NCI-H524 (cell line): ENCODE data around the gene IL25.
"Not testable (repeated sequence)": the region's sequence is repeated elsewhere in the genome, so short reads cannot be mapped to it uniquely, and the experiment has no call there.

Source experiments
- DNase-seq, 2 experiments: peaks; one replicate each; lab custom pipeline; 2025; lab: John Stamatoyannopoulos, UW

IL25 gene

DNA sequence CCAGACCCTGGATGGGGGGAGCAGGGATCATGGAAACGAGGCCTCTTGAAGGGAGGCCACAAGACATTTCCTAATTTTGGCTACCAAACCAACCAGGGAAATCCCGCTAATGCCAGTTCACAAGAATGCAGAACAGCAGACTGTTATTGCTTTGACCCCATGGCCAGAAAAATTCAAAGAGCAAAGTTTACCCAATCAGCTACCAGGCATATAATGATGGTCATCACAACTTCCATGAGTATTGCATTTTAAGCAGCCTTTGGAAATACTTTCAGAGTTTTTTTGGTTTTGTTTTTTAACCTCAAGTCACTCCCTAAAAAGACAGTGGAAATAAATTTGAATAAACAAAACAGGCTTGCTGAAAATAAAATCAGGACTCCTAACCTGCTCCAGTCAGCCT, at the start of gene IL25:
IL25 (plus strand) TSS at position 301 of the 400 bp plus-strand sequence.
- no peak for DNase-seq

- no peak for DNase-seq
Measured at GRCh38 chr14:23323838-23324454, 48.7 kb upstream of the IL25 start.

DNA sequence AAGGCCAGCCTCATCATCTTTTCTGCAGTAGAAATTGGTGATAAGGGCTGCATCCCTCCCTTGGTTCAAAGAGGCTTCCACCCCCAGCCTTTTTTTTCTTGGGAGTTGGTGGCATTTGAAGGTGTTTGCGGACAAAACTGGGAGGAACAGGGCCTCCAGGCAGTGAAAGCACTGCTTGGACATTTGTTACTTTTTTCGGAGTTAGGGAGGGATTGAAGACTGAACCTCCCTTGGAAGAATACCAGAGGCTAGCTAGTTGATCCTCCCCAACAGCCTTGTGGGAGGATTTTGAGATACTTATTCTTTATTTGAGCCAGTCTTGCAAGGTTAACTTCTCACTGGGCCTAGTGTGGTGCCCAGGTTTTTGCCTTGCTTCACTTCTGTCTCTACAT, 48.2 kb upstream of the IL25 start:
- DNase-seq, result no peak

GRCh38 chr14:23324993-23325392, 47.6 kb upstream of the IL25 start:
- no peak for DNase-seq

- DNase-seq, result not testable (repeated sequence)
Measured at GRCh38 chr14:23325746-23326145, 46.9 kb upstream of the IL25 start.

DNA sequence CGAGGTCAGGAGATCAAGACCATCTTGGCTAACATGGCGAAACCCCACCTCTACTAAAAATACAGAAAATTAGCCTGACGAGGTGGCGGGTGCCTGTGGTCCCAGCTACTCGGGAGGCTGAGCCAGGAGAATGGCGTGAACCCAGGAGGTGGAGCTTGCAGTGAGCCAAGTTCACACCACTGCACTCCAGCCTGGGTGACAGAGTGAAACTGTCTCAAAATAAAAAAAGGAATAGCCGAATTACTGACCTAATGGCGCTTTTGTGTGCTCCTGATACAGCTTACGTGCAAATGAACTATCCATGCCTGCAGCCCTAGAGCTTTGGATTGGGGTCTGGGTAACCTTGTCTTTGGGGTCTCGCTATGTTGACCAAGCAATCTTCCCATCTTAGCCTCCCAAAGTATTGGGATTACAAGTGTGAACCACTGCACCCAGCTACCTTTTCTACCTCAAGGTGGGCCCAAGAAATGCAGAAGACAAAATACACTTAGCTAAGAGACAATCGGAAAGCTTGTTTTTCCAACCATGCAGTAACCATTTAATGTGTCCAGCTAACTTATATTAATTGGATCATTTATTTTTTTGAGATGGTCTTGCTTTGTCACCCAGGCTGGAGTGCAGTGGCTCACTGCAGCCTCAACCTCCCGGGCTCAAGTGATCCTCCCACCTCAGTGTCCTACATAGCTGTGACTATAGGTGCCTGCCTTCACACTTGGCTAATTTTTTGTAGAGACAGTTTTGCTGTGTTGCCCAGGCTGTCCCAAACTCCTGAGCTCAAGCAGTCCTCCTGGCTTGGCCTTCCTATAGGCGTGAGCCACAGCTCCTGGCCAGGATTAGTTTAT, 45.9 kb upstream of the IL25 start:
- no peak for DNase-seq

GRCh38 chr14:23327947-23328744, 44.5 kb upstream of the IL25 start:
- peak; percentile 70 to 88 for DNase-seq

- DNase-seq, result no peak
Measured at GRCh38 chr14:23335623-23336022, 37.0 kb upstream of the IL25 start.

- DNase-seq, result no peak
Measured at GRCh38 chr14:23339506-23340268, 32.9 kb upstream of the IL25 start.

DNA sequence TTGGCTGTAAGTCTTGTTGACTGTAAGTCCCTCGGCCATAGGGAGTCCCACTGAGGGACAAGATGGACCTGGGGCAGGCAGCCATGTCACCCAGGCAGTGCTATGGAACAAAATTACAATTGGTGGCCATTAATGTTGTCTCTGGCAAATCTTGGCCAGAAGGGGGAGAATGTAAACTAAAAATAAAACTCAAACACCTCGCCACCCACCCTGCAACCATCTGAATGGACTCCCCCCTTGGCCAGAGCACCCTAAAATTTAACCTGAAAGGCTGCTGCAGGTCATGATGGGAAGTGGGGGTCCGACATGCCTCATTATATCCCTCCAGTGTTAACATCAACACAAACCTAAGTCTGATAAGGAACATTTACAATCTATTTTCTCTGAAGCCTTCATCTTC, 28.1 kb upstream of the IL25 start:
- no peak for DNase-seq

GRCh38 chr14:23345987-23346692, 26.5 kb upstream of the IL25 start:
- no peak for DNase-seq

DNA sequence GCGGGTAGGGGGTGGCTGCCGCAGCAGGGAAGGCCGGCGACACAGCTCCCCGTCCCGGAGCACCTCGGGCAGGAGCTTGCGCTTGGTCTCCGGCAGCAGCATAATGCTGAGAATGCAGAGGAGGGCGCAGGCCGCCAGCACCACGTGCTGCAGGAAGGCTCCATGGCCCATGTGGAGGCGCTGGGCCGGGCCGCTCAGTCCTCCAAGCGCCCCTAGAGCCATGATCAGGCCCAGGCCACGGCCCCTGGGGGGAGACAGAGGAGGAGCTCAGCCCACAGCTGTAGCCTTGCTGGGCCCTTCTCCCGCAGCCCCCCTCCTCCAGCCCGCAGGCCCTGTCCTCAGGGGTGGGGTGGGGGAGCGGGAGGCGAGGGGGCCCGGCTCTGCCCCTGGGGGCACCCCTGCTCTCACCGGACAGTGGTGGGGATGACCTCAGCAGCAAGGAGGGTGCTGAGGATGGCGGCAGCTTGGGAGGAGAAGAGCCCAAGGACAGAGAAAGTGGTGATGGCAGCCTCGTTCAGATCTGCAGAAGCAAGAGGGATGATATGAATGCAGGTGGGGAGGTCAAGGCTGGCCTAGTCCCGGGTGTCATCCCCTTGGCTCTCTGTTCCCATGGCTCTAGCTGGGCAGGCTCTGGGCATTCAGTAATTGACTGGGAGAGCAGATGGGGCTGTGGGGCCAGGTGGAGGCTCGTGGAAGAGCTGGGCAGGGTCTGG, 25.8 kb upstream of the IL25 start:
- no peak for DNase-seq

DNA sequence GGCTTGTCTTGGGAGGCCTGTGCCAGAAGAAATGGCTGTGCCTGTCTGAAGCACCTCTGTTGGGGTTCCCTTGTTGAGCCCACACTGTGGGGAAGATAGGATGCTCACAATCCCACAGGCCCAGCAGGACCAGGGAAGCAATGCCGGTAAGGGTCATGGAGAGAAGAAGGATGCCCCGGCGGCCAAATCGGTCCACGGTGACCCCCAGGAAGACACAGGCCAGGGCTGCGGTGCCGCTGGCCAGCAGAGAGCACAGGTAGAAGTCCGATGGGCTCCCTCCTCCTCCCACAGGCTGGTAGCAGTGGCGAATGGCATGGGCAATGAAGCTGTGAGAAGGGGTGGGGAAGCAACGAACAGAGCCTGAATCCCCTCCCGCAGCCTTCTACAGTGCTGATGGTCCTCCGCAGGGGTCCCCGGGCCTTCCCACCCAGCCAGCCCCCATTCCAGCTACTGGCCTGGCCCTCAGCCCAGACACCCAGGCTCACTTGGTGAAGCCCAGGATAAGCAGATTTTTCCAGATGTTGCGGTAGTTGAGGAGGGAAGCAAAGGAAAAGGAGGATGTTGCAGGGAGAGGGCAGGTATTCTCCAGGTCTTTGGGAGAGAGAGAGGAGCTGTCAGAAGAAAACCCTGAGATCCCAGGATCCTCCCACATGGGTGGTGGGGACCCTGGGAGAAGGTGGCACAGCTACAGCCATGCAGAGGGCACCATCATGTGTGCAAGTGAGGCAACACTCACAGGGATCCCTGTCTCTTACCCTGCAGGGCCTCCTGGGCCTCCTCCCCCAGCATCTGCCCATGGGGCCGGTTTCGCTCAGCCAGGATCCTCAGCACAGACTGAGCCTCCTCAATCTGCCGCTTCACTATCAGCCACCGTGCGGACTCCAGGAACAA, 25.0 kb upstream of the IL25 start:
- DNase-seq, result no peak

GRCh38 chr14:23348297-23348655, 24.3 kb upstream of the IL25 start:
- no peak for DNase-seq

GRCh38 chr14:23349156-23349845, 23.3 kb upstream of the IL25 start:
- DNase-seq, result no peak

DNA sequence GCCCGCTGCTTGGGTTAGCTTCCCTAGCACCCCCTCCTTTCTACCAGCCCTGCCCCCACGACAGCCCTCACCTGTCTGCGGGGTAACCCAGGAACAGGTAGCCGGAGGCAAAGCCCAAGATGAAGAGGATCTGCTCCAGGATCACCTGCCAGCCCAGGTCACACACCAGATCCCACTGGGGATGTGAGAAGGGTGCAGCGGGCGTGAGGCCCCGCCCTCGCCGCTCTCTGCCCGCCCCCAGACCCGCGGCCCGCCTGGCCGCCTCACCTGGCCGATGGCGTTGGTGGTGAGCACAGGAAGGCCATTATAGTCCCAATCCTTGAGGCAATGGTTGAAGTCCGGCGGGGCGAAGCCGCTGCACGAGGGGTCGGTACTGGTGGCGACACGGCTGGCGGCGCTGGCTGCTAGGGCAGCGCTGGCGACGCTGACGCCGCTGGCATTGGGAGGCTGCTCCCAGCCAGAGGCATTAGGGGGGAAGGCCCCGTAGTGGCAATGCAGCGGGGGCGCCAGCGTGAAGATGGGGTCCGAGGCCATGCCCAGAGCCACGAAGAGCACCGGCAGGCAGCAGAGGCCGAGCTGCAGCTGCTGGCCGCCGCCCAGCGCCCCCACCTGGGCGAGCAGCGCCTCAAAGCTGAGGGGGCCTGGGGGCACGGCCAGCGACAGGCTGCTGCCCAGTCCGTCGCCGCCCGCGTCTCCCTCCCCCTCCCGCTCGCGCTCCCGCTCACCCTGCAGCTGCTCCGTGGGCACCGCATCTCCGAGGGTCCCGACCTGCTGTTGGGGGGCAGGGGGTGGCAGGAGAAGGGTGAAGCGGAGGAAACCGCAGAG, 20.7 kb upstream of the IL25 start:
- DNase-seq, result peak; percentile 75 to 76

DNA sequence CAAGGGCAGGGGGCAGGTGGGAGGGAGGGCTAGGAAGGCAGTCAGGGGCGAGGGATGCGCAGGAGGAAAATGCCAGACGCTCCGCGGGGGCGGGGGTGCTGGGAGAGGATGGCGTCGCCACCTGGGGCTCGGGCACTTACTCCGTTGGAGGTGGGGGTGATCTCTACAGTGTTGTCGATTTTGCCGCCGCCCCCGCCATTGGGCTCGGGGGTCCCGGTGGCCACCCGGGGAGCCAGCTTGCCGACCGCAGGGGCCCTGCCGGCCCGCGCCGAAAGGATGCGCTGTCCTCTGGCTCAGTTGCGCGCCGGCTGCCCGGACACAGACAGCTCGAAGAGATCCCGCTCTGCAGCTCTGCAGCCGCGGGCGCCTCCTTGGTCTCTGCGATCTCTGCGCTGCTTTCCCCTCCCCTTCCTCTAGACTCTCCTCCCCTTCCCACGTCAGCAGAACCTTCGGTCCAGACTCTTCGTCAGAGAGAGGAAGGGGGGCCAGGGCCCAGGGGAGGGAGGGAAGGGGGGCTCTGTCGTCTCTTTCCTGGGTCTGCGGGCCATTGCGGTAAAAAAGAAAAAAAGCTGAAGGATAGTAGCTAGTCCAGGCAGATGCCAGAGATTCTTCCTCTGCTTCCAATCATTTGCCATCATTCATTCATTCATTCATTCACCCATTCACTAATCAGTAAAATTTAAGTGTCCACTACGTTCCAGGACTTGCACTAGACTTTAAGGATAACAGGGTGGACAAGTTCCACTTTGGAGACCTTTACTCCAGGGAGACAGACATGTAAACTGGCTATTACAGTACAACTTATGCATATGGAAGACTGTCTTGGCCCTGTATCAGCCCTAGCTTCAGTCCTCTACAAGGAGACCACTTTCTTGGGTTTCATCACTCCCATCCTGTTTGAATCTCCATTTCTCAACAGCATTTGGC, 19.8 kb upstream of the IL25 start, which contains the start of gene SLC22A17:
SLC22A17 (minus strand) TSS at position 382 of the 927 bp plus-strand sequence.
- DNase-seq, result peak; percentile 94 to 96
